ENCODE results near the gene TADA2A. TPM values are rescaled to one million over a fixed set of nuclear protein-coding genes. Genes with fewer than 3 reads are reported as not detected.

TADA2A gene
- total and polyA plus RNA-seq, 2 of the 8 experiments (the other 6 are each of a cell fraction or from before 2014, with no cell fraction given): 8.4 to 18.5 TPM

- no peak overlapping the region for H3K9ac ChIP-seq (replicated peaks in 1 of 4; ENCODE audit: extremely low read depth in 1 of 4, low read depth in 3 of 4, low read length in 3 of 4)
- H3K9me3 ChIP-seq (ENCODE audit: insufficient read depth in 2 of 2, low read depth in 1 of 2, low read length in 1 of 2): no peaks in the 10 kb centered on the region
- POLR2A ChIA-PET (ENCODE audit: partially characterized antibody): interaction anchor here (1.0 kb wide), 1 partner anchor 54 kb away, joined by 3 read pairs; no protein-coding TSS in a partner anchor
- H3K27ac ChIP-seq (ENCODE audit: low read depth, low read length): no peak overlapping the region
- no peaks in the 10 kb centered on the region for H3K79me2 ChIP-seq (ENCODE audit: control insufficient read depth in 1 of 2, insufficient read depth in 2 of 2, low read length in 2 of 2)
- H3K4me1 ChIP-seq (replicated peaks in 1 of 4; ENCODE audit: control insufficient read depth in 3 of 4, insufficient read depth in 4 of 4, low read length in 3 of 4): no peaks in the 10 kb centered on the region
- peaks cover 0 to 2% of the 10 kb centered on the region in 2 experiments for H4K20me1 ChIP-seq (replicated peaks in 1 of 2; ENCODE audit: control insufficient read depth in 1 of 2, insufficient read depth in 2 of 2, low read length in 2 of 2)
- WGBS, 2 experiments (ENCODE audit: extremely low coverage in 1 of 2, insufficient coverage in 1 of 2, insufficient read length in 1 of 2, insufficient replicate concordance in 2 of 2, low coverage in 1 of 2, low lambda C conversion rate in 2 of 2, missing lambda C conversion rate in 1 of 2): 90% methylated on average over 3 of the region's 3 CpGs; no CpG with 5 or more reads in 1 of the 2 experiments
- no peak overlapping the region for H2BK5ac ChIP-seq (ENCODE audit: low read depth, low read length)
- no peak overlapping the region for H3K56ac ChIP-seq (replicated peaks; ENCODE audit: insufficient read length, low read depth, low read length)
- peaks cover 0 to 12% (median 0%) of the 10 kb centered on the region in 4 experiments; a peak in 2 of 8 replicates for H3K36me3 ChIP-seq (ENCODE audit: control insufficient read depth in 2 of 4, insufficient read depth in 4 of 4, low read length in 3 of 4)
- H3K79me1 ChIP-seq (ENCODE audit: low read depth, low read length): no peaks in the 10 kb centered on the region; the same call in 1 of the 2 replicates
- no peak overlapping the region for H2BK15ac ChIP-seq (ENCODE audit: low read length)
- no peaks in the 10 kb centered on the region for H3K27me3 ChIP-seq (replicated peaks in 1 of 4; ENCODE audit: control insufficient read depth in 3 of 4, extremely low read depth in 1 of 4, insufficient read depth in 3 of 4, low read length in 3 of 4)
- H4K91ac ChIP-seq (replicated peaks; ENCODE audit: insufficient read length, low read length): no peak overlapping the region
- no peak overlapping the region for H3K4me3 ChIP-seq (ENCODE audit: extremely low read depth in 1 of 4, insufficient read depth in 2 of 4, low read depth in 3 of 4, low read length in 4 of 4)
- no peaks in the 10 kb centered on the region for H3K23me2 ChIP-seq (ENCODE audit: low read depth, low read length)
- DNase-seq (ENCODE audit: low read depth in 1 of 2, low spot score in 2 of 2) (no peak), FAIRE-seq (no peak)
- no peak overlapping the region for H2BK12ac ChIP-seq (ENCODE audit: low read depth, low read length)
- no peak overlapping the region for H3K14ac ChIP-seq (ENCODE audit: insufficient read length)
- H2AFZ ChIP-seq (ENCODE audit: low read length): no peak overlapping the region
- H2BK20ac ChIP-seq (ENCODE audit: low read length): no peak overlapping the region
- no peak overlapping the region for H2BK120ac ChIP-seq (replicated peaks; ENCODE audit: low read depth, low read length)
- H2AK5ac ChIP-seq (ENCODE audit: low read depth, low read length): no peak overlapping the region
- H4K8ac ChIP-seq (ENCODE audit: extremely low read depth, insufficient read depth, low read length): no peak overlapping the region
- H3K4me2 ChIP-seq (ENCODE audit: insufficient read depth in 1 of 2, low read depth in 2 of 2, low read length in 2 of 2): no peak overlapping the region
- CTCF ChIA-PET (ENCODE audit: partially characterized antibody): interaction anchor here (1.1 to 1.5 kb wide), 3 partner anchors 10 to 44 kb away, joined by 3 to 4 read pairs (median 4); no protein-coding TSS in a partner anchor
- no peak overlapping the region for H3K18ac ChIP-seq (ENCODE audit: extremely low read depth, low read length)
- H4K5ac ChIP-seq (ENCODE audit: insufficient read length, low read depth, low read length): no peak overlapping the region
- H3K4ac ChIP-seq (replicated peaks; ENCODE audit: insufficient read length, low read depth, low read length): no peak overlapping the region
- no peak overlapping the region for H3K23ac ChIP-seq (ENCODE audit: insufficient read length)
- TF ChIP-seq ASH2L (IDR thresholded peaks at IDR 0.05; ENCODE audit: low read length): no peak
- no peak for TF ChIP-seq CREB1 (IDR thresholded peaks at IDR 0.05)
- no peak for TF ChIP-seq POU5F1 (IDR thresholded peaks at IDR 0.05; ENCODE audit: low read depth, low read length)
- no peak for TF ChIP-seq SIN3A (conservative IDR thresholded peaks at IDR 0.05 in 1 of 2, IDR thresholded peaks at IDR 0.05 in 1 of 2; ENCODE audit: low read depth in 1 of 2, low read length in 2 of 2)
- no peak for TF ChIP-seq CBX8 (IDR thresholded peaks at IDR 0.05; ENCODE audit: borderline replicate concordance, low read depth, low read length)
- no peak for TF ChIP-seq CEBPB (IDR thresholded peaks at IDR 0.05; ENCODE audit: low read depth, low read length)
- no peak for TF ChIP-seq RXRA (IDR thresholded peaks at IDR 0.05; ENCODE audit: insufficient read depth, low read depth, low read length)
- TF ChIP-seq SP4 (IDR thresholded peaks at IDR 0.05; ENCODE audit: low read length): no peak
- TF ChIP-seq CBX5 (IDR thresholded peaks at IDR 0.05; ENCODE audit: low read depth, low read length): no peak
- no peak for TF ChIP-seq KDM5A (IDR thresholded peaks at IDR 0.05; ENCODE audit: low read length)
- TF ChIP-seq CHD1 (IDR thresholded peaks at IDR 0.05; ENCODE audit: low read depth, low read length): no peak
- no peak for TF ChIP-seq SIX5 (IDR thresholded peaks at IDR 0.05; ENCODE audit: low read depth, low read length)
- no peak for TF ChIP-seq RNF2 (IDR thresholded peaks at IDR 0.05; ENCODE audit: borderline replicate concordance, low read depth, low read length, missing control alignments, poor library complexity, severe bottlenecking)
- no peak for TF ChIP-seq HDAC6 (IDR thresholded peaks at IDR 0.05; ENCODE audit: low read depth, low read length)
- TF ChIP-seq JUND (IDR thresholded peaks at IDR 0.05; ENCODE audit: low read length): no peak
These were observed 55.0 kb downstream of the TADA2A start for GRCh38 chr17:37461668-37462067.
